GM12873 (cell line): Measurements from ENCODE around the gene TSPAN3.

Experiments
- TF ChIP-seq, protein P1 (sequence below): IDR thresholded peaks from 2 replicates; pipeline ENCODE4 v1.5.1; 2012; ENCODE audit warnings: low read depth, mild to moderate bottlenecking, moderate library complexity, low read length, control low read depth; ENCODE audit not compliant: insufficient read depth; ENCODE audit errors: missing control alignments

Gene TSPAN3

DNA sequence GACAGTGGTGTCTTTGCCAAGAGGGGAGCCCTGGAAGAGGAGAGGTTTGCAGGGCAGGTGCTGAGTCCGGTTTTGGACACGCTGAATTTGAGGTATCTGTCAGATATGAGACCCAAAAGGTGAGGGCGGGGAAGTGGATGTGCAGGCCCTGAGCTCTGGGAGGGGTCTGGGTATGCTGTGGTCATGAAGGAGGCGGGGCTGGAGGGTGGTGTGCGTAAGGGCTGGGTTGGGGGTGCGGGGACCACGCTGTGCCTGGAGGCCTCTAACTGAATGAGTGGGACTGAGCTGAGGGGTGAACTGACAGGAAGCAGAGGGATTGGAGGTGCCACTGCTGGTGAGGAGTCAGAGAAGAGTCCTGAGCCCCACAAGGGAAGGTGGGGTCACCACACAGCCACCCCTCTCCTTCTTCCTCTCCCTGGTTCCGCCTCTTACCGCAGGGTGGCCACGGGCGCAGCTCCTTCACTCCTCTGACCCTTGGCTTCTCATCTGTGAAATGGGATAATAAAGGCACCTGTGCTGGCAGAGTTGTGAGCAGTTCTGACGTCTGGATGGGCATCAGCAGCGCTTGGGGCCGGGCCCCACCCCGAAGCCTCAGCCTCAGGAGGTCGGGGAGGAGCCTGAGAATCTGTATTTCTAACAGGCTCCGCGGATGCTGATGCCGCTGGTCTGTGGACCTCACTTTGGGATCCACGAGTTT is 47.2 kb downstream of the TSPAN3 start:
- TF ChIP-seq, protein P1, sequence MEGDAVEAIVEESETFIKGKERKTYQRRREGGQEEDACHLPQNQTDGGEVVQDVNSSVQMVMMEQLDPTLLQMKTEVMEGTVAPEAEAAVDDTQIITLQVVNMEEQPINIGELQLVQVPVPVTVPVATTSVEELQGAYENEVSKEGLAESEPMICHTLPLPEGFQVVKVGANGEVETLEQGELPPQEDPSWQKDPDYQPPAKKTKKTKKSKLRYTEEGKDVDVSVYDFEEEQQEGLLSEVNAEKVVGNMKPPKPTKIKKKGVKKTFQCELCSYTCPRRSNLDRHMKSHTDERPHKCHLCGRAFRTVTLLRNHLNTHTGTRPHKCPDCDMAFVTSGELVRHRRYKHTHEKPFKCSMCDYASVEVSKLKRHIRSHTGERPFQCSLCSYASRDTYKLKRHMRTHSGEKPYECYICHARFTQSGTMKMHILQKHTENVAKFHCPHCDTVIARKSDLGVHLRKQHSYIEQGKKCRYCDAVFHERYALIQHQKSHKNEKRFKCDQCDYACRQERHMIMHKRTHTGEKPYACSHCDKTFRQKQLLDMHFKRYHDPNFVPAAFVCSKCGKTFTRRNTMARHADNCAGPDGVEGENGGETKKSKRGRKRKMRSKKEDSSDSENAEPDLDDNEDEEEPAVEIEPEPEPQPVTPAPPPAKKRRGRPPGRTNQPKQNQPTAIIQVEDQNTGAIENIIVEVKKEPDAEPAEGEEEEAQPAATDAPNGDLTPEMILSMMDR: no peak

DNA sequence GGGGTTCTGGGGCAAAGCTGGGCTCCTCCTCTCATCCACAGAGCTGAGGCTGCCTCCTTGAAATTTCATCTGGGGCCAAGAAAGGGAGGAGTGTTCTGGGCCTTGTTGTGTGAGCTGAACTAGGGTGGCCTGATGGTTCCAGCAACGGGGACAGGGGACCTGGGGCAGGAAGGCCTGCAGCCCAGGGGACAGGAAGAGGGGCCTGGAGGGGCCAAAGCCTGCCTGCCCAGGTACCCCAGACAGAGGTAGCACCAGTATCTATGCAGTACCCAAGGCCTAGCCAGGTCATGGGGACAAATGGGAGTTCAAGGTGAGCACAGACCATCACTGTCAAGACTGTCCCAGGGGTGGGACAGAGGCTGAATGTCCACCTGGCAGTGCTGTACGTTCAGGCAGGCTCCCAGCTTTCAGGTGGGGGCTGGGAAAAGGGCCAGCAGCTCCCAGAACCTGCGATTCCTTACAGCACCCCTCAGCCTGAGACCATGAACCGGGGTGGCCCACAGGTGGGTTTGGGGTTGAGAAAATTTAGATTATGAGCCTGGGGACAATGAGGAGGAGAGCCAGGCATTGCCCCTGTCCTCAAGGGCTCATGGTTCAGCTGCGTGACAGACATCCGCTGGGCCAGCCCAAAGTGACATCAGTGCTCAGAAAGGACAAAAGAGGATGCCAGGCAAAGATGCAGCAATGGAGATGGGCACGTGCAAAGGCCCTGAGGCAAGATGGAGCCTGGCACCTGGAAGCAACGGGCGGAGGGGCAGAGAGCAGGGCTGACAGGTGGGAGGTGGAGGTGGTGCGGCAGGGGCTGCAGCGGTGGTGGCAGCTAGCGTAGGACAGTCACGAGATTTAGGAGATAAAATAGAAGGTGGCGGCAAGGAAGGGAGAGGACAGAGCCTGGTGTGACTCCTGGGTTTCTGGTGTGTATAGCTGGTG is 48.0 kb downstream of the TSPAN3 start:
- TF ChIP-seq, protein P1: no peak

DNA sequence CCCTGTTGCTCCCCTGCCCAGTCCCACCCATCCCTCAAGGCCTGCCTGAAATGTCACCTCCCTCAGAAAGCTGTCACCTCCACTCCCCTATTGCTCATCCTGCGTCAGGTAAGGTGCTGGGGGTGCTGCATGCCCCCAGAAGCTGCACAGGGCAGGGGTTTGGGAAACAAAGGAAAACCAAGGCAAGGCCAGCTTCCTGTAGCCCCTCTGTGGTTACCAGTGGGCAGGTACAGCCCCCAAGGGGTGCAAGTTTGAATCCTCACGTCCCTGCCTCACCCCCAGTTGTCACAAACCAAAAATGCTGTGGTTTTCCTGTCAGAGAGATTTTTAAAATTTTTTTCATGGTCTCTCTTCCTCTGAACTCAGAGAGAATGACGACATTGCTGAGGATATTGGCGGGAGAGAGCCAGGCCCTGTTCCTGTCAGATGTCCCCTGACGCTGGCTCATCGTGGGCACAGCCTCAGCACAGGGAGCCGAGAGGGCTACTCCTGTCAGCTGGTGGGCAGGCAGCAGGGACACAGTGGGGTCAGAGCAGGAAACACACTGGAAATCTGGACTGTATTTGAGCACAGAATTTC is 49.0 kb downstream of the TSPAN3 start:
- TF ChIP-seq, protein P1: no peak

DNA sequence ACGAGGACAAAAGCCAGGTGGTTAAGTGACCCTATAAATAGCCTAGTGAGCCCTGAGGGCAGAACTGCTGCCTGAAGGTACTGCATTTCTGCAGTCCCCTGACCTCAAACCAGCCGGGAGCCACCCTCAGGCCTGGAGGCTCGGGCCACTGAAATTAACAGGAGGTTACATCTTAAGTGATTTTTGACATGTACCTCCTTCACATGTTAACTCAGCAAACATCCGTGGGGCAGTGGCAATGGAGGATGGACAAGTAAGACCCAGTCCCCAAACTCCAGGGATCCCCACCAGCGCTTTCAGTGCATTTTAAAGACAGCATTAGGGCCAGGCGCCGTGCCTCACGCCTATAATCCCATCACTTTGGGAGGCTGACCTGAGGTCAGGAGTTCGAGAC is 49.8 kb downstream of the TSPAN3 start:
- TF ChIP-seq, protein P1: no peak

DNA sequence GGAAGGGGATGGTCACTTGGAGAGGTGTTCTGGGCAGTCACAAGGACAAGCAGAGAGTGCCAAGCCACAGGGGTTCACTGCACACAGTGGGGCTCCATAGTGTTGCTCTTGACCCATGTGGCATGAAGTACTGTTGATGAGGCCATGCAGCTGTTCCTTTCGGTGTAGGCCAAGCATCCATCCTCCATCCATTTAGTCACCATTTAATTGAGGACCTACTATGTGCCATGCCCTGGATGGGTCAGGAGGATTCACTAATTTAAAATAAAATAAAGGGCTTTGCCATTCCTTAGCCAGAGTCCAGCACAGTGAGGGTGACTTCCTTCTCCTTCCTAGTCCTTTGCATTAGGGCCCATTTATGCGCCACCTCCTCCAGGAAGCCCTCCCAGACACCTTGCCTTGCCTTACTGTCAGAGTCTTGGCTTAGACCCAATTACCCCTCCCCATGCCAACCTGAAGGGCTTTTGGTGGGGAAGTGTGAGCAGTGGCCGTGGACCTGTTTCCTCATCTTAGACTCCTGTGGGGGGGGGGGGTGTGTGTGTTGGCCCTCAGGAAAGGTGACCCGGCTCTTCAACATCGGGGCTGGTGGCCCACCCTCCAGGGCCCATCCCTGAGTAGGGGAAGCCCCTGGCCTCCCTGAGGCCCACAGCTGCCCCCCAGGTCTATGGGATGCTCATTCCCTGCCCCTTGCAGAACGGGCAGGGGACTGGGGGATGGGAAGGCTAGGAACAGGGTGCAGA is 50.4 kb downstream of the TSPAN3 start:
- TF ChIP-seq, protein P1: no peak

DNA sequence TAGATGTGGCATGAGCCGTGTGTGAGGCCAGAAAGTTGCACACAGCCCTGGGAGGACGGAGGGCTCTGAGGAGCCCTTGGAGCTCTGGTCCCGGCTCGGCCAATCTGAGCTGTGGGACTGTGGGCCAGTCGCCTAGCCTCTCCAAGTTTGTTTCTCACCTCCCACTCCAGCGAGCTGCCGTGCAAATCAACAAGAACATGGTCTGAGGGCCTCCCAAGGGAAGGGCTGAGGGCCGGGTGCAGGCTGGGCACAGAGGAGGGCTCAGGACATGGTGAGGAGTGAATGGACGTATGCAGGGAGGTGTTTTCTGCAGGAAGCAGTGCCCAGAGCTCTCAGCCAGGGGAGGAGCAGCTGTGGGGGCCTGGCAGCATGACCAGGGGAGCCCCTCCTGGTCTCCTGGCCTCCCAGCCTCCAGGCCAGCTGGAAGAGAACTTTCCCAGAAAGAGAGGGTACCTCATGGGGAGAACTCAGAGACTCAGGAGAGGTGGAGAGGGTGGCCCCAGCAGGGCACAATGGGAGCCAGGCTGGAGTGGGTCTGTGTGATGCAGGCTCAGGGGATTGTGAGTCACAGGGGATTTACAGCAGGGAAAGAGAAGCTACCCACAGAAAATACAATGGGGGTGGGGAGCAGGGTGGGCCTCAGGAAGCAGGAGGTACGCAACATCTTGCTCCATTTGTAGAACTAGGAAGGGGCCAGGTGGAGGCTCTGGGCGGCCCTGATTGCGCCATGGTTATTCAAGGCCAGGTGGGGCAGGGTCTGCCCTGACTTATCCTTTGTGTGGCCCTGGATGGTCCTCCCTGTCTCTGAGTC is 51.2 kb downstream of the TSPAN3 start:
- TF ChIP-seq, protein P1: no peak
